GM21447 (cell line): ENCODE data around the gene PCCA.
"Not testable (repeated sequence)": the region's sequence is repeated elsewhere in the genome, so short reads cannot be mapped to it uniquely, and the experiment has no call there.

Source experiments
- ATAC-seq: cut with Tn5 transposase; IDR thresholded peaks from one replicate; pipeline ENCODE4 v1.9.1; 2021; ENCODE audit not compliant: unreplicated experiment

PCCA gene

DNA sequence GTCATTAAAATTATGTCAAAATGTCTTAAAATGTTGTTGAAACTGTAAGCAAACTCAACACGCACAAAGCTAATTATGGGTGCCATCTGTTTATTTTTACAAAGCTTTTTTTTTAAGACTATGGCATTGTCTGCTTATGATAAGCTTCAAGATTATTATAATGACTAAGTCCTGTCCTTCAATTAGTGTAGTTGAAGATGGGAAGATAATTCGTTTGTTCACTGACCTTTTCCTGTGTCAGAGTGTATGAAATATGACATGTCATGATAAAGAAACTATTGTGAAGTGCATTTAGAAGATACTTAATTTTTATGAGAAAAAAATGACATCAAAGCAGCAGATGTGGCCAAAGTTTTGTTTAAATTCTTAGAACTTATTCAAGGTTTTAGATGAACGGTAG lies 211.3 kb downstream of the PCCA start:
- ATAC-seq = no peak

DNA sequence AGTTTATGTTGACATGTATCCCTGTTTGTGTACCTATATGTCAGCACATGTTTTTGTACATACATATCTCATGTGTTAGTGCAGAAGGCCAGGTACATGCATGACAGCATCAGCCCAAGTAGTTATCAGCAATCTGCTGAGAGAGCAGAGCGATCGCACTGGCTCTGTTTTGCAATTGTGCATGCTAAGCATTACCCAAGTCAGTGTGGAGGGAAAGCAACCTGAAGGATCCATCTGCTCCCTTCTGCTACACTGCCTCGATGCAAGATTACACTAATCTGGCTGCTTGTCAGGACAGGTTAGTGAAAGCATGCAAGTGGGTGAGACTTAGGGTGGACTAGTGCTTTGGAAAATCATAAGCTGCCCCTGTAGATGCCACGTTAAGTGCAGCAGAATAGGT lies 211.8 kb downstream of the PCCA start:
- ATAC-seq = no peak

DNA sequence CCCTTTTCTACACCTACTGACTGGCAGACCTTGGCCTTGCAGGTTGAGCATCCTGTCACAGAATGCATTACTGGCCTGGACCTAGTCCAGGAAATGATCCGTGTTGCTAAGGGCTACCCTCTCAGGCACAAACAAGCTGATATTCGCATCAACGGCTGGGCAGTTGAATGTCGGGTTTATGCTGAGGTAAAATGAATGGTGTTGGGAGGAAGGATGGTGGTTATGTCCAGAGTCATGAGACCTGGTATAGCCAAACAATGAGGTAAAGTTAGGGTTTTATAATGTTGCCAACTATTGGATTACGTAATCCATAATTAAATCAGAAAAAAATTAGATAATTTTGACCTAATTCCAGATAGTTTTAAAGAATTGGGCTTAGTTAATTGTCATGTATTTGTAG lies 212.5 kb downstream of the PCCA start:
- ATAC-seq = no peak

DNA sequence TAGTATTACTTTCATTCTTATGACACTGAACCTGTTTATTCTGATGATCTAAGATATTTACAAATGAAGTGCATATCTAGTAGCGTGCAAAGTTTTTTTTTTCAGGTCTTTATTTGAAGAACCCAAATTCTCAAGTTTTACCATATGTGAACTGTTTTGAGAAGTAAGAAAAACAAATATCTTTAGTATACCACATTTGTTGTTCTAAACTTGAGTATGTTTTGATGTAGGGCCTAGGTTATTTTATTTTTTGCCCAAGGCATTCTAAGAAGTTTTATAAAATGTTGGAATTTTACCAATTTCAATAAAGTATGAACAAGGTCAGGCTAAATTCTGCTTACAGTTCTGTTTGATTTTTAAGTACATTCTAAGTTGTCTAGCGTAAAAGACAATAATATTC lies 213.5 kb downstream of the PCCA start:
- ATAC-seq = no peak

DNA sequence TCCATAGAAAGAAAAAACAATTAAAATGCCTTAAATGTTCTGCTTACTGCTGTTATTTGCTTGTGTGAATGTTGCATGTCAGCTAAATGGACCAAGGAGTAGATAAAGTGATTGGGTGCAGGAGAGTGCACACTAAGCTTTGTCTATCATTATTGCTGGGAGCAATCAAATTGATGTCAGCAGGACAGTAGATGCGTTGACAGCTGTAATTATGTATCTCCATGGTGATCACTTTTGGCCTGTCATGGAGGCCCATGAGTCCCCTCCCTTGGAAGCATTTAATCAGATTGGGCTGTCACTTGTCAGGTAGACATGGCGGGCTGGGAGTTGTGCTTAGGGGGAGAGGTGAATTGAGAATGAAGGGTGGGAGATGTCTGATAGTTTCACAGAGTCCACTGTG lies 215.3 kb downstream of the PCCA start:
- no peak for ATAC-seq

DNA sequence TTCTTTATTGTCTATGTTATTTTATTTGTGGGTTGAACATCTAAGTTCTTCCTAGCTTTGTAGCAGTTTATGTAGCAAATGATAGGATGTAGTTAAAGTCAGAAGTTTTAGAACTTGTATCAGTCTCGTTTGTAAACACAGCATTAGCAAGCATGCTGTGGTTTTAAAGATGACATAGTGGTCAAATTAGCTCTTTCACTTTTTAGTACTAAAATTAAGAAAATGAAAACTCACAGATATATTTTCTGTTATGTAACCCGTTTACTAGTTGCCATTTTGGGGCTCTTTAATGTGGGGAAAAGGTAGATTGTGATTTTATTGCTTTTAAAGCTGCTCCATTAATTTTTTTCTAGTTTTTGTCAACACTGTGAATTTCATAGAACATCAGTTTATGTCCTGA lies 216.5 kb downstream of the PCCA start:
- ATAC-seq = no peak

DNA sequence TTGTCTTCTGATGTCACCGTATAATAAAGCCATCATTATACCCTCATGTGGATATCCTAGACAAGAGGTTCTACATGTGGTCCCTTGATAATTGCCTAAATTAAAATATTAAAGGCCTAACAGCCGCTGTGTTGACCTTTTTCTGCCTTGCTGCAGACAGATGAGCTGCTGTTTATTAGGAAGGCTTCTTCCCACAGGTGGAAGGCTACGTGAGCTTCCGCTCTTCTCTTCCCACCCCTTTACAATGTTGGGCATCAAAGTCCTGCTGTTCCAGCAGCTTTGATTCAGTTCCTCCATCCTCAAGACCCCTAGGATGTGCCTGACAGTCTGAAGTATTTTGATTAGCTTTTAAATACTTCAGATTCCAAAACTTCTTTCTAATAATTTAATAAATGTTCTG lies 217.1 kb downstream of the PCCA start:
- no peak for ATAC-seq

DNA sequence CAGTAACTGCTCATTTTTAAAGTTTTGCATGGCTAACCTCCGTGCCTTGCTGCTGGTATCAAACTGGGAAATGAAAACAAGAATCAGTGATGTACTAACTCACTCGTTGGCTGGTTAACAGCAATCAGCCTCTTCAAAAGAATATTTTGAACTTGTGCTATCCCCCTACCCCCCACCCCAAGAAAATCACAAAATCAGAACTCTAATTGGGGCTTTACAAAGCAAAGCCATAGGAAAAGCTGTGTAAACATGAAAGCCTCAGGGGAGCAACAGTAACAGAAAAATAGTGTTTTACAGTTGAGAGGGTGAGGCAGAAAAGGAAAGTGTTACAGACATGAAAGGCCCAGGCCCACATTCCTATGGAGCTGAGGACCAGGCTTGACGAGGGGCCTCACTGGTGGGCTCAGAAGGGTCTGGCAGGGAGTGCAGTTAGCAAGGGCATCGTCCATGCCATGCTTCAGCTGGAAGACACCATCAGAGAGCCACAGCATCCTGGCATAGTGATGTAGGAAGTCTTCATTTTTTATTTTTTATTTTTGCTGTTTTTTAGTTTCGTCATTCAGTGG lies 217.6 kb downstream of the PCCA start:
- no peak for ATAC-seq

DNA sequence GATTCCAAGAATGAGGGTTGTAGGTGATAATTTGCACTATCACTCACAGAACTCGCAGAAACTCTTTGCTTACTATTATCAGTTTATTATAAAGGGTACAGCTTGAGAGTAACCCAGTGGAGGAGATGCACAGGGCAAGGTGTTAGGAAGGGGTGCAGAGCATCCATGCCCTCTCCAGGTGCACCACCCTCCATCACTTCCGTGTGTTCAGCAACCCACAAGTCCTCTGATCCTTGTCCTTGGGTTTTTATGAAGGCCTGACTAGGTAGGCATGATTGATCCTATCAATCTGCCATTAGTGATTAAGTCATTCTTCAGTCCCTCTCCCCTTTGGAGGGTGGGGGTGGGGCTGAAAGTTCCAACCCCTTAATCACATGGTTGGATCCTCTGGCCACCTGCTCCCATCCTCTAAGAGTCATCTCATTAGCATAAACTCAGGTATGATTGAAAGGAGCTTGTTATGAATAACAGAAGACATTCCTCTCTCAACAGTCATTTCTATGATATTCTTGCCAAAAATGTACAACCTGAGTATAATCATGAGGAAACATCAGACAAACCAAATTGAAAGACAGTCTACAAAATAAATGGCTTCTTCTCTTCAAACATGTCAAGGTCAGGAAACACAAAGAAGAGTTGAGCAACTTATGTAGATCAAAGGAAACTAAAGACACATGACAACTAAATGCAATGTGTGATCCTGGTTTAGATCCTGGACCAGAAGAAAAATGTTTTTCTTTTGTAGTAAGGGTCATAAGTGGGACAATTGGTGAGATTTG lies 225.4 kb downstream of the PCCA start:
- ATAC-seq = no peak

DNA sequence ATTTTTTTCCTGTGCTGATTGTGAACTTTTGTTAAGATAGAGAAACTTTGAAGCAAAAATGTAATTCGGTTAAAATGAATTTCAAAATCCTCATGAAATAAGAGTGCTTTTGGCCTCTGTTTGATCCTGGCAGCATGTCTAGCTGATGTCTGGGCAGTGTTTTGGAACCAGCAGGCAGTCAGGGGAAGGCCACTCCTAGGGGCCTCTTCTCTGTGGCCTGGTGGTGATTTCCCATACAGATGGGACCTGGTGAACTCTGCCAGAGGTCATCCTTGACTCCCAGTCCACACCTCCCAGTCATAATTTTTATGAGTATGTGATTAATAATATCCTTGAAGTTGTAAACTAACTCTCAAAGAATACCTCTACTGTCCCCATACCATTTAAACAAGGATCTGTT lies 226.6 kb downstream of the PCCA start:
- no peak for ATAC-seq

DNA sequence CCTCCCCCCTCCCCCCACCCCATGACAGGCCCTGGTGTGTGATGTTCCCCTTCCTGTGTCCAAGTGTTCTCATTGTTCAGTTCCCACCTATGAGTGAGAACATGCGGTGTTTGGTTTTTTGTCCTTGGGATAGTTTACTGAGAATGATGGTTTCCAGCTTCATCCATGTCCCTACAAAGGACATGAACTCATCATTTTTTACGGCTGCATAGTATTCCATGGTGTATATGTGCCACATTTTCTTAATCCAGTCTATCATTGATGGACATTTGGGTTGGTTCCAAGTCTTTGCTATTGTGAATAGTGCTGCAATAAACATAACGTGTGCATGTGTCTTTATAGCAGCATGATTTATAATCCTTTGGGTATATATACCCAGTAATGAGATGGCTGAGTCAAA lies 229.6 kb downstream of the PCCA start:
- ATAC-seq = not testable (repeated sequence)

DNA sequence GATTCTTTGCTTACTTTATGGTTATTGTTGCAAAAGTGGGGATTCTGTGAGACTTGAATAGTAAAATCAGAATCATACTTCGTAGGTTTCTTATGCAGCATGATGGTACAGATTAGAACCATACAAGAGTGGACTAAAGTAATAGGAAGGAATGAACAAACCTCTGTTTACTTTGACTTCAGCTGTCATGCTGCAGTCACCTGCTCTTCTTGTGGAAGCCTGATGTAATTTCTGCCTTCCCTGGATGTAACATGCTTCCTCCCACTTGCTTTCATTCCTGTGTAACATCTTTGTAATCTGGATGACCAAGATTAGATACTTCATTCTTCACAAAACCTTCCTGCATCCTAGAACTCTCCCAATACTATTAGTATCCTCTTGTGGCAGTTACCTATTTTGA lies 235.0 kb downstream of the PCCA start:
- ATAC-seq = no peak

DNA sequence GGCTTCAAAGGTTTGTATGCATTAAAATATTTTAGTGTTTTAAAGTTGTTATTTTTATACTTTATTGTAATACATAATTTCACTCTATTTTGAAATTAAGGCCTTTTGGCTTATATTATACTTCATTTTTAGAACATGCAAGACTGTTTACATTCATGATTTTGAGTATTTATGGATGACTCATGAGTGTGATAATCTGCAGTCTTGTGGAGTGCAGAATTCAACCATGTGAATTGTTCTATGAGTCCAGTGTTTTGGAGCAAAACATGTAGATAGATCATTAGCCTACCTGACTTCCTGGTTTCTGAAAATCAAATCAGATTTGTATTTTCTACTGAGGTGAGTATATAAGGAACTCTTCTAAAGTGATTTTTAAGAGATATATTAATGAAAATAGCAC lies 241.8 kb downstream of the PCCA start:
- ATAC-seq = no peak

DNA sequence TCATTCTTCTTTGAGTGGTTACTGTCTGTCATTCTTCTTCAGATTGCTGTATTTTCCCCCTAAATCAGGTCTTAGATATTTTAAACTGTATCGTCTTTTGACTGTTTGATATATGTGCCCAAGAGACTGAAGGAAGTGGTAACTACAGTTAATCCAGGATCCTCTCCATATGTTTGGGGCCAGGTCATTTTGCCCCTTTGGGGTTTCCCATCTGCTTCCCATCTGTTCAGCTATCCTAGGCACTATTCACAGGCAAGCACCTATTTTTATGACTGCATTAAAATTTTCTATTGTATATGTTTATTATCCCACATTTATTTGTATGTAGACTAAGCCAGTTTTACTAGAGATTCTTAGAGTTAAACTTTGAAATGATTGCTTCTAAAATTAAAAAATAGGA lies 244.2 kb downstream of the PCCA start:
- ATAC-seq = no peak

DNA sequence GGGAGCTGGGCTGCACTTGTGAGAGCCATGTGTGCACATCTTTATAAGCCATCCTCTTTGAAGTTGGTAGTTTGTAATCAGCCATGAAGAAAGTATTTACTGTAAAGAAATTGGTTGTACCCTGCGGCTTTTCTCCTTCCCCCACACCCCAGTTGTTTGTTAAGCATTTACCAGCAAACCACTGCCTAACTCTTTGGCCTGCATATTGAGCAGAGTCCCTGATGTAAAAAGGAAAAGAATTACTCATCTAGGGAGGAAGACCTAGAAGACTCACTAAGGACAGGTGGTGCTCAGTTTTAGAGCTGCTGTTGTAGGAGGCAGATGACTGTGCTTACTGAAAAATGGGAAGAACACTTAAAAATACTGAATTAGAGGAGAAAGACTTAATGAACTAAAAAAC lies 245.3 kb downstream of the PCCA start:
- ATAC-seq = peak; percentile 90

DNA sequence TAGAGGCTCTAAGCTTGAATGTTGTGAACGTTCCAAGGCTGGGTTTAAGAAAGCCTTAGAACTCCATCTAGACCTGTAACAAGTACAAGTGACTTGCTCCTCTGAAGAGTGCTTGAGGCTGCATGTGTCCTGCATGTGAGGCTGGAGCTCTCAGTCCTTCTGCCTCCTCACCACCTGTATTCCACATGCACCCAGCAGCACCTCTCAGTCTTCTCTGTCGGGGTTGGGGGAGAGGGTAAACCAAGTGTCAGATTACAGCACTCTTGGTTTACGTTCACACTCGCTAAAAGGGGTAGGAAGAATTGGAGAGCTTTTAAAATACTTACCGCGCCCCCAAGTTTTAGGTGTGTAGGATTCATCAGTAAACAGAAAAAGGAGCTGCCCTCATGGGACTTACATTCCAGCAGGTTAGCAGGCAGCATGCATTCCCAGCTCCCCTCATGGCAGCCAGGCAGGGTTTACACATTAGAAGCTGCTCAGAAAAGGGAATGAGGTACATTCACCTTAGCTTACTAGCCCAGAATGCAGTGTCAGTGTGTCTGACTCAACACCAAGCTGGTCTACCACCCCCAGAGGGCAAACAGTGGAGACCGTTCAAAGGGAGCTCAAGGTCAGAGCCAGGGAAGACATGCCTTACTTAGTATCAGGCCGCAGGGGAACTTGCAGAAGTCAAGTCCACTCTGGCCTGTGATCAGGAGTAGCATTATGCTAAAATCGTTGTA lies 248.1 kb downstream of the PCCA start:
- no peak for ATAC-seq

DNA sequence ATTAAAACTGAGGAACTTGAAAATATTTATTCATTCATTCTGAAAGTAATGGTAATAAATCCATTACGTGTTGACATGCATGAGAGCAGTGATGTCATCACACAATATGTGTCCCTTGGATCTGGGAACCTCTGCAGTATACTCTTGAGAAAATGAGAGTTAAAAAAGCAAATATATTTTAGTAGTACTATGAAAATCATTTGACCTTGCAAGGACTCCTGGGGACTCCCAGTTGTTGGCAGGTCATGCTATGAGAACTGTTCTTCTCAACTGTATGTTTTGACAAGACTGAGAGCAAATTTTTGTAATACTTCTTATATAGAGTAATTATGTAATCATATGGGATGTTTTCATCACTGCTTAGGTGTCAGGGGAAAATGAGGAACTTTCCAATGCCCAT lies 249.4 kb downstream of the PCCA start:
- no peak for ATAC-seq

DNA sequence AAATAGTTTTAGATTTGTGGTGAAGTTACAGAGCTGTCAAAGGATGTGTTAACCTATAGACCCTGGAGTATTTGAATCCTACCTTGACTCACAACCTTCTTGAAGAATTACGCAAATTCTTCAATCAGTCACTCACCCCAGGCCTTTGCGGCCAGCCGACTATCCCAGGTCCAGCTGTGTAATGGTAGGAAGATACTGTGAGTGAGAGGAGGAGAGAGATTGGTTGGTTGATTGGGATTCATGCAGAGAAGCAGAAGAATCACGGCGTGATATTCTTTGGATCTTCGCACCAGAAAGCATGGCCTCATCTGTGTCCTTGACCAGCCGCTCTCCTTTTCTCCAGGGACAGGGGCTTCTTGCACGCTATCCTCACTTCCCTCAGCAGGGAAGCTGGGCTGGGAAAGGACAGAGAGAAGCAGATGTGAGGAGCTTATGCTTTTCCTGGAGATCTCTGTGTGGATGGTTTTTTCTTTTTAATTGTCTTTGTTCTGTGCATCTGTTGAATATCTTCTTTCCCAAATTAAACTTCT lies 250.6 kb downstream of the PCCA start:
- no peak for ATAC-seq

DNA sequence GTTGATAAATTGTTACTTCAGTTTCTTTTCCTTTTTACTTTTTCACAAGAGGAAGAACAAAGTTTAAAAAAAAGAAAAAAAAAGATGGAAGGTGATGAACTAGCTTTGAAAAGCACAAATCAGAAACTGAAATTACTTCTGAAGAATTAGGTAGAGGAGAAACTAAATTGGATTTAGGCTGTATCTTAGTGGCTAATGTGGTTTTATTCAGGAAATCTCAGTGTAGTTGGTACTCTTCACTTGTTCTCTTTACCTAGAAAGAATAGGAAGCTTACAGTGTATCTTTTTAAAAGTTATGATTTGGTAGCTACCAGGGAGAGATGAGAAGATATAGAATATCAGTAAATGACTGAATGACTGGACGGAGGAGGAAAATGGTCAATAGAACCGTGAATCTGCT lies 252.0 kb downstream of the PCCA start:
- ATAC-seq = no peak

DNA sequence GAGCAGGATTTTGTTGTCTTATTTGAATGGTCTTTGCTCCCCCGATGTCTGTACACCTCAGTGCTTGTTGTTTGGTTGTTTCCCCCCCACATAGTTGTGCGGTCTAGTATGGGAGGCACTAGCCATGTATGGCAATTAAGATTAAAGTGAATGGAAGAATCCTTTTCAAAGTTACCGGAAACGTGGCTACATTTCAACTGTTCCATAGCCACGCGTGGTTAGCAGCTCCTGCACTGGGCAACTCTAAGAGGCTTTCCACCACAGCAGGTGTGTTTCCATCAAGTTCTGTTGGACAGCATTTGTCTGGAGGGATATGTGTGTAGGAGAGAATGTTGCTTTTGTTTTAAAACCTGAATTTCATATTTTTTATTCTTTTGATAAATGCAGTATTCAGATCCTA lies 252.4 kb downstream of the PCCA start:
- no peak for ATAC-seq

DNA sequence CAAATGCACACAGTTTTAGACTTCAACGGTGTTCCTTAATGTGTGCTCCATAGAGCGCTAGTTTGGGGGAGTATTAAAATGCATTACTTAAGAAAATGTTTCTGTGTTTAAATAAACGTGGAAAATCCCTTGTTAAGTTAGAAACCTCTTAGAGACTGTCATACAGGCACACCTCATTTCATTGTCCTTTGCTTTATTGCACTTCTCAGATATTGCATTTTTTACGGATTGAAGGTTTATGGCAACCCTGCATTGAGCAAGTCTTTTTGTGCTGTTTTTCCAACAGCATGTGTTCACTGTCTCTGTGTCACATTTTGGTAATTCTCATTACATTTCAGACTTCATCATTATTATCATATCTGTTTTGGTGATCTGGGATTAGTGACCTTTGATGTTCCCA lies 255.7 kb downstream of the PCCA start:
- no peak for ATAC-seq

DNA sequence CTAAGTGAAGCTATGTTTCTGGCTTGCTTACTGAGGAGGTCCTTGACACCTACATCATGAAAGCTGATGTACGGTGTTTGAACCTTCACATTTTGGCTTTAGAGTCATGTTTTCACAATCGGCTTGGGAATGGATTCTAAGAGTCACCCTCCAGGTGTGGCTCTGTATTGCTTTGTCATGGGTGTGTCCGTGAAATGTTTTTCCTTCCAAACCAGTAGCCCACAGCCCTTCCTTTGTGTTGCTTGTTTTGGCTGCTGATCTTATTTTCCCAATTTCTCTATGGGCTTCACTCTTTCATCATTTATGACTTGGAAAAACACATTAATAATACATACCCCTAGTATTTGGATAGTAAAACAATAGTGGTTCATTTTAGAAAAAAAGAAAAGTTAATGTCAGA lies 259.1 kb downstream of the PCCA start:
- no peak for ATAC-seq
